GM12873 (cell line): Measurements from ENCODE around the gene NELL1.

Source experiments
- CTCF ChIP-seq: IDR thresholded peaks from 2 replicates; pipeline ENCODE4 v1.5.1; 2012; ENCODE audit warnings: low read depth, mild to moderate bottlenecking, moderate library complexity, low read length, control low read depth; ENCODE audit not compliant: insufficient read depth; ENCODE audit errors: missing control alignments

The NELL1 gene

GRCh38 chr11:21142007-21142406, 472.6 kb downstream of the NELL1 start:
- peak; percentile 15 for TF ChIP-seq CTCF

GRCh38 chr11:21144531-21144930, 475.1 kb downstream of the NELL1 start:
- no peak for TF ChIP-seq CTCF

- no peak for TF ChIP-seq CTCF
Measured at GRCh38 chr11:21148376-21148775, 479.0 kb downstream of the NELL1 start.

- TF ChIP-seq CTCF, result no peak
Measured at GRCh38 chr11:21160140-21160539, 490.8 kb downstream of the NELL1 start.

- TF ChIP-seq CTCF, result no peak
Measured at GRCh38 chr11:21169639-21170038, 500.3 kb downstream of the NELL1 start.

GRCh38 chr11:21173476-21173875, 504.1 kb downstream of the NELL1 start:
- no peak for TF ChIP-seq CTCF

- no peak for TF ChIP-seq CTCF
Measured at GRCh38 chr11:21174781-21175180, 505.4 kb downstream of the NELL1 start.
